ENCODE results near the gene CYP39A1.

CYP39A1 gene

DNA sequence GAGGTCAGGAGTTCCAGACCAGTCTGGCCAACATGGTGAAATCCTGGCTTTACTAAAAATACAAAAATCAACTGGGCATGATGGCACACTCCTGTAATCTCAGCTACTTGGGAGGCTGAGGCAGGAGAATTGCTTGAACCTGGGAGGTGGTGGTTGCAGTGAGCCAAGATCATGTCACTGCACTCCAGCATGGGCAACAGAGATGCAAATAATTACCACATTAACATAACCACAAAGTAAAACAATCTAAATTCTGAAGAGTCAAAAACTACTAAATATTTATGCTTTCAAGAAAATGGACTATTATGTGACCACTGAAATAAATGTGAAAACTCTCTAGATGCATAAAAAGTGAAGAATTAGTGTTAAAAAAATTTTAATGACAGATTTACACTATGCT is 59.9 kb downstream of the CYP39A1 start:
- ATAC-seq (ENCODE audit: low read depth), result no peak
- Mint-ChIP-seq H3K36me3 (no peaks in the 10 kb centered on the region), H3K4me3 (no peak overlapping the region), H3K27me3 (no peaks in the 10 kb centered on the region), H3K4me1 (no peaks in the 10 kb centered on the region), H3K27ac (no peak overlapping the region), H3K9me3 (no peaks in the 10 kb centered on the region)
- no peak for DNase-seq (ENCODE audit: low spot score in 2 of 2)

DNA sequence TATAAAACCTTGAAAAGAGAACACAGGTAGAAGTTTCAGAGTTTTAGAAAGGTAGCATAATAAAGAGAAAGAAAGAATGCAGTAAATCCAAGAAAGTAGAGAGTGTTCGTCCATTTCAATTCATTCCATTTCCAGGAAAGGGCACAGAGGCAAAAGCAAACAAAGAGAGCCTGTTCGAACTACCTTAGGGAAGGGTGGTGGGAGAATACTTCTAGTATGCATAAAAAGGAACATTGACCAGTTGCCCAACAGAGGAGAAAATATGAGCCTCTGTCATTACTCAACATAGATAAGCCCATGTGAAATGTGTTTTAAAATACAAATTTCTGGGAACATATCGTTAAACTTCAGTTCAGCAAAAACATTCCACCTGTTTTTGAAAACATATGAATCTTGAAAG is 60.6 kb downstream of the CYP39A1 start:
- no peaks in the 10 kb centered on the region for H3K27me3 Mint-ChIP-seq

DNA sequence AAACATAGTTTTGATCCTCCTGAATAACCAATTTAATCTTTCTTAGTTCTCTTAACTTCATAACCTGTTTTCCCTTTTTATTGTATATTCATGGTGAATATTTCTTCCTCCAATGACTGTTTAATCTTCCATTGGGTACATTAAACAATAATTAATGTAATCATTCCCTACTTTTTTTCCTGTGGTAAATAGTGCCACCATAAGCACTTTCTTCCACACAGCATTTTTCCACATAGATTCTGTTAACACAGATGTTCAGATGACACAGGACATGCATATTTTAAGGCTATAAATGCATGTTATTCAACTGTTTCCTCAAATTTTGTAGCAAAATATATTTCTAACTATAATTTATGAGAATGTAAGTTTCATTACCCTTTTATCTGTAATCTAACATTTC is 61.9 kb downstream of the CYP39A1 start:
- DNase-seq (ENCODE audit: low spot score in 2 of 2) (no peak), ATAC-seq (ENCODE audit: low read depth) (no peak)
- H3K27me3 Mint-ChIP-seq, result peaks cover 2% of the 10 kb centered on the region
- no peak overlapping the region for H3K27ac Mint-ChIP-seq
- H3K9me3 Mint-ChIP-seq, result no peaks in the 10 kb centered on the region
- H3K4me1 Mint-ChIP-seq, result no peaks in the 10 kb centered on the region
- H3K4me3 Mint-ChIP-seq, result no peak overlapping the region
- H3K36me3 Mint-ChIP-seq, result no peaks in the 10 kb centered on the region

More for the DNA sequence above, 60.6 kb downstream of the CYP39A1 start:
- H3K27ac Mint-ChIP-seq, result no peak overlapping the region
- no peak for ATAC-seq (ENCODE audit: low read depth)
- no peaks in the 10 kb centered on the region for H3K4me1 Mint-ChIP-seq
- DNase-seq (ENCODE audit: low spot score in 2 of 2), result no peak
- no peaks in the 10 kb centered on the region for H3K9me3 Mint-ChIP-seq
- H3K36me3 Mint-ChIP-seq, result no peaks in the 10 kb centered on the region
- H3K4me3 Mint-ChIP-seq, result no peak overlapping the region

DNA sequence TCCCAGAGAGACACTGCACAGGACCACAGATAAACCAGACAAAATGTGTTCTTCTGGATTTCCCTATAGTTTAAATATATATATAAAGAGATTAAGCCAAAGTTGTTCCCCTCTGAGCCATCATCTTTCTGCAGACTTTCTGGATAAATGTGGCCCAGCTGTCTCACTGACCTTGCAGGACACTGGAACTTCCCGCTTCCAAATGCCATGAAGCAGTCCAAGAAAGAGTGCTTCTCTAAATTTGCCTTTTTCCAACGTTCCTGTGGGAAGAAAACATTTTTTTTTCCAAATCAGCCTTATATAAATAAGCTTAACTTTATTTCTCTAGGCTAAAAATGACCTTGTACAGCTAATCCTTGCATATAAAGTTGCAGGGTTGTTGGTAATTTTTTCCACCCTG is 65.7 kb downstream of the CYP39A1 start:
- no peak for ATAC-seq (ENCODE audit: low read depth)
- Mint-ChIP-seq H3K4me1 (no peaks in the 10 kb centered on the region), H3K27me3 (peaks cover 4% of the 10 kb centered on the region), H3K9me3 (no peaks in the 10 kb centered on the region), H3K27ac (no peak overlapping the region), H3K4me3 (no peak overlapping the region), H3K36me3 (no peaks in the 10 kb centered on the region)
- DNase-seq (ENCODE audit: low spot score in 2 of 2), result no peak

DNA sequence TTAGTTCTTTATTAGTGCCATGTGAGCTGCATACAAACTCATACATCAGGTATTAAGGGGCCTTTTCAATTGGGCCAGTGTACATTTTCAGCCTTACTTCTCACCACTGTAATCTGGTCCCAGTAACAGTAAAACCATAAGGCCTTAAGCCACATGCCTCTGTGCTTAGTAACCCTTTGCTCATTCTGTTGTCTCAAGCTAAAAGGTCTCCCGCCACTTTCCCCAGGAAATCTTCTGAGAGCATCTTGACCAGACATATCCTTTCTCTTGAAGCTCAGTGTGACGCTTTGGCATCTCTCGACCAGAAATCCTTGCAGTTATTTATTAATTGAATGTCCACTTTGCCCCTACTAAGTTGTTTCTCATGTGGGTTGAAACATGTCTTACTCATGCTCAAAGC is 68.0 kb downstream of the CYP39A1 start:
- ATAC-seq (ENCODE audit: low read depth), result no peak
- no peak for DNase-seq (ENCODE audit: low spot score in 2 of 2)
- H3K27ac Mint-ChIP-seq, result no peak overlapping the region
- H3K4me3 Mint-ChIP-seq, result no peak overlapping the region
- H3K9me3 Mint-ChIP-seq, result no peaks in the 10 kb centered on the region
- H3K27me3 Mint-ChIP-seq, result peaks cover 4% of the 10 kb centered on the region
- no peaks in the 10 kb centered on the region for H3K4me1 Mint-ChIP-seq
- H3K36me3 Mint-ChIP-seq, result no peaks in the 10 kb centered on the region

DNA sequence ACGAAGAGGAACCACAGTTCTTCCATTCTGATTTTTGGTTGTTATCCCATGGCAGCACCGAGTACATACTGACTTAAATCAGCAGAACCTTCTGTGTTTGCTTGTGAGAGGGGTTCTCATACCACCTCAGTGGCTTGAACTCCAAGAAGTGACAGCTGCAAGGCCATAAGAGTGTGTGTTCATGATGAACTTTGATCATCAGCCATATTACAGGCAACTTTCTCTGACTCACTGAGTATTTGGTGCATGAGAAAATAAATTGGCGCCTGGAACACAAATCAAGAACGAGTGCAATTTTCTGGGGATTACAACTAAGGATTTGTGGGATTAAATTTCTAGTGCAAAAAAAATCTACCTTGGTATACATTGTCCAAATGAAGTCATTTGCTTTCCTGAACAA is 68.9 kb downstream of the CYP39A1 start:
- no peaks in the 10 kb centered on the region for H3K4me1 Mint-ChIP-seq
- H3K9me3 Mint-ChIP-seq, result no peaks in the 10 kb centered on the region
- ATAC-seq (ENCODE audit: low read depth) (no peak), DNase-seq (ENCODE audit: low spot score in 2 of 2) (no peak)
- H3K36me3 Mint-ChIP-seq, result no peaks in the 10 kb centered on the region
- H3K4me3 Mint-ChIP-seq, result no peak overlapping the region
- H3K27ac Mint-ChIP-seq, result no peak overlapping the region
- peaks cover 4% of the 10 kb centered on the region for H3K27me3 Mint-ChIP-seq

DNA sequence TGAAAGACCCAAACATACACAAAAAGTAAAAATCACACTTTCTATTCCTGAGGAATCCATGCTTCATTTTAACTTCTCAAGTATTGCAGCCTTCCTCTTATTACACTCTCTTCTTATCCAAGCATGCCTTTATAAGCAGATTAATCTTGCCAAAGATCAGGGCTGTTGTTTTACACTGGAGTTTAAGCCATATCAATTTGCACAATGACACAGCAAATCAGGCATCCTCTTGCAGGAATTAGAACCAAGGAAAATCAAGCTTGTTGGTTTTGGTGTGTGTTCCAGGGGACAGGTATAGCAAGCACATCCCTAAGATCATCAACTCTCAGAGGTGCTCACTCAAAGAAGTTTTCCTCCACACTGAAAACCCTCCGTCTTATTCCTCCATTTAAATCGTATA is 69.5 kb downstream of the CYP39A1 start:
- H3K36me3 Mint-ChIP-seq, result no peaks in the 10 kb centered on the region
- no peak overlapping the region for H3K27ac Mint-ChIP-seq
- no peaks in the 10 kb centered on the region for H3K4me1 Mint-ChIP-seq
- no peak overlapping the region for H3K4me3 Mint-ChIP-seq
- no peak for ATAC-seq (ENCODE audit: low read depth)
- H3K27me3 Mint-ChIP-seq, result peaks cover 6% of the 10 kb centered on the region
- no peak for DNase-seq (ENCODE audit: low spot score in 2 of 2)
- no peaks in the 10 kb centered on the region for H3K9me3 Mint-ChIP-seq

DNA sequence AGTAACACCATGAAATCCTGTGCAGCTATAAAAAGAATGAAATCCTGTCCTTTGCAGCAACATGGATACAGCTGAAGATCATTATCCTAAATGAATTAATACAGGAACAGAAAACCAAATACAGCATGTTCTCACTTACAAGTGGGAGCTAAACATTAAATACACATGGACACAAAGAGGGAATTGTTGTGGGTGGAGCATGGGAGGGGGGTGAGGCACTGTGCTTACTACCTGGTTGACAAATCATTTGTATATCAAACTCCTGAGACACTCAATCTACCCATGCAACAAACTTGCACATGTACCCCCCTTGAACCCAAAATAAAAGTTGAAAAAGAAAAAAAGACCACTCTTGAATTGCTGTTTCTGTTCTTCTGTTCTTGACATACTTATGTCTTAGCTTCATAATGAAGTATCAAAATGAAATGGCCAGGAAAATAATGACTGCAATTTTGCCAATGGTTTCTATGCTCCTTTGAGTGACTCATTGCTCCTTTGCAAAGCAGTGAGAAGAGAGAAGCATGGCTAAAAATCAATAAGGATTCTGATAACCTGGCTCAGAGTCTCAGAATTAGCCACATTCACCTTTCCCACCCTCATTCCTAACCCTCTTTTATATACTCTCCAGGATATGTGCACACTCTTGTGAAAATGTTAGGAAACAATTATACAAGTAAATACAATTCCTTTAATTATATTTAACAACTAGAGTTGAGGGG is 71.0 kb downstream of the CYP39A1 start:
- H3K27me3 Mint-ChIP-seq, result peaks cover 6% of the 10 kb centered on the region
- H3K4me1 Mint-ChIP-seq, result no peaks in the 10 kb centered on the region
- H3K9me3 Mint-ChIP-seq, result no peaks in the 10 kb centered on the region
- no peak overlapping the region for H3K27ac Mint-ChIP-seq
- H3K36me3 Mint-ChIP-seq, result no peaks in the 10 kb centered on the region
- no peak for DNase-seq (ENCODE audit: low spot score in 2 of 2)
- H3K4me3 Mint-ChIP-seq, result no peak overlapping the region
- no peak for ATAC-seq (ENCODE audit: low read depth)

DNA sequence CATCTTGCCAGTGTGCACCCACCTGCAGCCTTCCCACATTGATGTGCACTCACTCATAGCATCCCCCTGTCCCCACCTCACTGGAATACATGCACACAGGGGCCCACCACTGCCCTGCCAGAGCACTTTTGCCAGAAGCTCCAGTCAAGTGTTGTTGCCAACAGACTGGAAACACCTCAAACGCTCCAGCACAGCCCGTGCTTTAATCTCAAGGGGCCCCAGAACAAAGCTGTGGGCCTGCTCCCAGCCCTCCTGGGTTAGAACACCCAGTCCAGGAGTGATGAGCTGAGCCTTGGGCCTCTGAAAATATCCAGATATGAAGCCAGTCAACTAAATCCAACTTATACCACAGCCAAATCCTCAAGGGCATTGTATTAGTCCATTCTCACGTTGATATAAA is 77.1 kb downstream of the CYP39A1 start:
- Mint-ChIP-seq H3K9me3 (peaks cover 16% of the 10 kb centered on the region), H3K4me3 (no peak overlapping the region), H3K27me3 (peaks cover 13% of the 10 kb centered on the region), H3K4me1 (no peaks in the 10 kb centered on the region), H3K27ac (no peak overlapping the region), H3K36me3 (peaks cover 2% of the 10 kb centered on the region)
- DNase-seq (ENCODE audit: low spot score in 2 of 2) (no peak), ATAC-seq (ENCODE audit: low read depth) (no peak)

DNA sequence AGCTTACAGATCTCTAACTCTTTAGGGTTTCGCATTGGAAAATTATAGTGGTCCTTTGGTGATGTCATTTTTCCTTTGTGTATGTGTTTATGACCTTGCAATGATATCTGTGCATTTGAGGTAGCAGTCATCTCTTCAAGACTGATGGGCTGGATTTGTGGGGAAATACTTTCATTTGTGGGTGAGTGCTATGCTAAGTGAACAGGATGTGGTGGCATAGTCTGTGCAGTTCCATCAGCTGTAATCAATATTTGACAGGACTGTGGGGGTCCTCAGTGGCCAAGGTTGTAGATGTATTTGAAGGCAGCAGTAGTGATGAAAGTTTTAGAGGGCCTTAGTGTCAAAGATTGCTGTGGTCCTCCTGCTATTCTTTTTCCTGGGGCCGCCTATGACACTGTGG is 79.5 kb downstream of the CYP39A1 start:
- H3K36me3 Mint-ChIP-seq, result peaks cover 2% of the 10 kb centered on the region
- DNase-seq (ENCODE audit: low spot score in 2 of 2) (no peak), ATAC-seq (ENCODE audit: low read depth) (no peak)
- H3K4me3 Mint-ChIP-seq, result no peak overlapping the region
- H3K27ac Mint-ChIP-seq, result no peak overlapping the region
- H3K4me1 Mint-ChIP-seq, result no peaks in the 10 kb centered on the region
- peaks cover 12% of the 10 kb centered on the region for H3K27me3 Mint-ChIP-seq
- H3K9me3 Mint-ChIP-seq, result peaks cover 16% of the 10 kb centered on the region

DNA sequence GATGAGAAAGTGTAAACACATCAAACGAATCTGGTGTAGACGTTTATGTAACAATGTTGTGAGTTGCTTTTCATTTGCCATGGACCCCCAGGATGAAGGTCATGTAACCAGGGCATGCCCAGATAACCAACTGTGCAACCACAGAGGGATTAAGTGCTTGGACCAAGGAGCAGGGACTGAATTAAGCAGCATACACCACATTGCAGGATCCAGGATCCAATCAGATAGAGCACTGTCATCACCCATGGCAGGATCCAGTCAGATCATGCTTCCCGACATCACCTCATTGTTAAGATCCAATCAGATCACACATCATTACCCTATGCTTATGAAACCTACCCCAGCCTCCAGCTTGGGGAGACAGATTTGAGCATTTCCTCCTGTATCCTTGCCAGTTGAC is 87.1 kb downstream of the CYP39A1 start:
- Mint-ChIP-seq H3K27ac (no peak overlapping the region), H3K4me1 (no peaks in the 10 kb centered on the region), H3K9me3 (peaks cover 2% of the 10 kb centered on the region), H3K36me3 (no peaks in the 10 kb centered on the region), H3K4me3 (no peak overlapping the region), H3K27me3 (no peaks in the 10 kb centered on the region)
- ATAC-seq (ENCODE audit: low read depth), result no peak
- no peak for DNase-seq (ENCODE audit: low spot score in 2 of 2)

DNA sequence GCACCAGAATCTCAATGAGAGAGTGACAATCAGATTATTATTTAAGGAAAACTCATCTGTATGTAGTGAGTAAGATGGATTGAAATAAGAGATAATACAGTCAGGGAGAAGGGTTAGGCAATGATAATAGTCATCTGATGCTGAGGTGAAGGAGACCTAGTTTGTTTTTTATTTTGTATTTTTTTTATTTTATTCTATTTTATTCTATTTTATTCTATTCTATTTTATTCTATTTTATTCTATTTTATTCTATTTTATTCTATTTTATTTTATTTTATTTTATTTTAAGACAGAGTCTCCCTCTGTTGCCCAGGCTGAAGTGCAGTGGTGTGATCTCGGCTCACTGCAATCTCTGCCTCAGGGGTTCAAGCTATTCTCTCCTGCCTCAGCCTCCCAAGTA is 88.7 kb downstream of the CYP39A1 start:
- DNase-seq (ENCODE audit: low spot score in 2 of 2), result no peak
- no peaks in the 10 kb centered on the region for H3K36me3 Mint-ChIP-seq
- no peak overlapping the region for H3K27ac Mint-ChIP-seq
- no peak overlapping the region for H3K4me3 Mint-ChIP-seq
- no peak for ATAC-seq (ENCODE audit: low read depth)
- peaks cover 2% of the 10 kb centered on the region for H3K9me3 Mint-ChIP-seq
- H3K27me3 Mint-ChIP-seq, result no peaks in the 10 kb centered on the region
- no peaks in the 10 kb centered on the region for H3K4me1 Mint-ChIP-seq

DNA sequence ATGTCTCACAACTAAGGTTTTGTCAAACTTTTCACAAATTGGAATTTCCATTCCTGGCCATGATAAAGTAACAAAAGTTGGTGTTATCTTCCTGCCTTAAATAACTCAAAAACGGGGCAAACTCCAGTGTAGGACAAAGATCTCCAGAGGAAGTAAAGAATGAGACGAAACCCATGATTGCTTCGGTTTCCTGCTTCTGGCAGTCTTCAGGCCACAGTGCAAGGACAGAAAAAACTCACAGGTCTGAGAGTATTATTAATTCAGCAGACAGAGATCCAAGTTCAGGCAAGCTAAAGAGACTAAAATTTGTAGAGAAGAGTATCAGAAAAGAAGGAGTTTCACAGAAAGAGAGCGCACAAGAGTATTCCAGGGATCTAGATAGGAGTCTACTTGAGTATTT is 96.6 kb downstream of the CYP39A1 start:
- peak overlapping the region; percentile 2 for H3K4me3 Mint-ChIP-seq
- H3K4me1 Mint-ChIP-seq, result peaks cover 14% of the 10 kb centered on the region
- ATAC-seq (ENCODE audit: low read depth) (peak; percentile 24), DNase-seq (ENCODE audit: low spot score in 2 of 2) (no peak)
- no peaks in the 10 kb centered on the region for H3K27me3 Mint-ChIP-seq
- H3K9me3 Mint-ChIP-seq, result no peaks in the 10 kb centered on the region
- H3K27ac Mint-ChIP-seq, result no peak overlapping the region
- no peaks in the 10 kb centered on the region for H3K36me3 Mint-ChIP-seq

DNA sequence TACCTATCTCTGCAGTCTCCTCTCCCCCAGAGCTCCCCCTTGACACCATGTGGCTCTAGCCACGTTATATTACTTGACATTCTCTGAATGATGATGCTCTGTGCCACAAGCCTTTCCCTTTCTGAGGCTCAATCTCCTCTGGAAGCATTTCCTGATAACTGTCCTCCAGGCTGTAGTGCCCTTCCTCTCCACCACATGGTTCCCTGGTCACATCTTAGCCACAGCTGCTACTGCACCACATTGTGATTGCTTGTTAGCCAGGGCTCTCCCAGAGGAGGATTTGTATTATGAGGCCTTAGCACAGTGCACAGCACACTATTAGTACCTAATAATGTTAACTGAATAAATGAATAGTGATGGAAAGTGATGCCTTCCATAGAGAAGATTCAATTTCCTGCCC is 97.5 kb downstream of the CYP39A1 start:
- no peak for DNase-seq (ENCODE audit: low spot score in 2 of 2)
- no peak overlapping the region for H3K27ac Mint-ChIP-seq
- H3K9me3 Mint-ChIP-seq, result no peaks in the 10 kb centered on the region
- no peaks in the 10 kb centered on the region for H3K27me3 Mint-ChIP-seq
- peaks cover 14% of the 10 kb centered on the region for H3K4me1 Mint-ChIP-seq
- no peak overlapping the region for H3K4me3 Mint-ChIP-seq
- no peaks in the 10 kb centered on the region for H3K36me3 Mint-ChIP-seq
- no peak for ATAC-seq (ENCODE audit: low read depth)

DNA sequence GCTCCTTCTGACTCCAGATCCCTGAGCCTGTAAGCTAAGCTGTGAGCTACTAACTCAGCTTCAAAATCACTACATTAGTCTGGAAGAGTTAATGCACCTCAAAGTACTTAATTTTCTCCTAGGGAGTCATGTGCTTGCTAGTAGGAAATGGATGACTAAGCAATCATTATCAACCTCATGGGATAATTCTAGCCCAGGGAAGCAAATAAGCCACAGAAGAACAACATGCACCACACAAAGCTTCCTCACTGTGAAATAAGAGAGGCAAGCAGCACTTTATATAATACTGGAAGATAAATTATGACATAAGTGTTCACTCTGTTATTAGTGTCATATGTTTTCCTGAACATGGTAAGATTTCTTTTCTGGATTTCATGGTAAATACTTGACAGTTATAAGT is 103.5 kb downstream of the CYP39A1 start:
- H3K9me3 Mint-ChIP-seq, result peaks cover 1% of the 10 kb centered on the region
- H3K27me3 Mint-ChIP-seq, result peaks cover 1% of the 10 kb centered on the region
- no peaks in the 10 kb centered on the region for H3K36me3 Mint-ChIP-seq
- no peak for ATAC-seq (ENCODE audit: low read depth)
- H3K4me1 Mint-ChIP-seq, result peaks cover 3% of the 10 kb centered on the region
- no peak for DNase-seq (ENCODE audit: low spot score in 2 of 2)
- no peak overlapping the region for H3K27ac Mint-ChIP-seq
- H3K4me3 Mint-ChIP-seq, result no peak overlapping the region

All from memory B cell (primary cell).